ENCODE measurements around the gene USP16.

DNA sequence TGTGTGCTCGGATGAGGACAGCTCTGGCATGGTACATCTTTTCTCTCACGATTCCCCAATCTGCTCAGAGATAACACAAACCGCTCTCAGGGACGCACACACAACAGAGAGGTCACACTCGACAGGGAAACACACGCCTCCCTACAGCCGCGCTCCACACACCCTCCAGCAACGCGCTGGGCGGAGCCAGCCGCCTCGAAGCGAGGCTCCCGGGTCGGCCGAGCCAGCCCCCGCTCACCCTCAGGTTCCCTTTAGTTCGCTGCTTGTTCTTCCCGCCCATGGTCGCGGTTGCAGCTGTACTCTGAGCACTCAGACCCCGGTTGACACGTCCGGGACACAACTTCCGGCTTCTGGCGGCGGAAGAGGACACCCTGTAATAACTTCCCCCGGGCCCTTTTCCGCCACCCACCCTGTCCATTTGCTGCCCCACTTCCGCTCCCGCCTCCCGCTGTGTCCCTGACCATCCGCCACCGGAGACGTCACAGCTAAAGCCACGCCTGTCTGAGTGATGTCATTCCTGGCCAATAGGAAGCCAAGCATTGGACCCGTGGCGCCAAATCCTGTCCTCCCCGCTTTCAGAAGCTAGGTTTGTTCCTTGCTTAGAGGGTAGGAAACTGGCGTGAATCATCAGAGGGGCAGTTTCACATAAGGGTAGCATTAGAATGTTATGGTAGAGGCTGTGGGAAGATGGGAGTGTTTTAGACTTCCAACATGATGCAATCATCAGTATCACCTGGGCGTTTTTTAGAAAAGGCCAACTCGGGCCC, 31.8 kb upstream of the USP16 start, which contains the start of gene LTN1:
- TF ChIP-seq, protein P1, sequence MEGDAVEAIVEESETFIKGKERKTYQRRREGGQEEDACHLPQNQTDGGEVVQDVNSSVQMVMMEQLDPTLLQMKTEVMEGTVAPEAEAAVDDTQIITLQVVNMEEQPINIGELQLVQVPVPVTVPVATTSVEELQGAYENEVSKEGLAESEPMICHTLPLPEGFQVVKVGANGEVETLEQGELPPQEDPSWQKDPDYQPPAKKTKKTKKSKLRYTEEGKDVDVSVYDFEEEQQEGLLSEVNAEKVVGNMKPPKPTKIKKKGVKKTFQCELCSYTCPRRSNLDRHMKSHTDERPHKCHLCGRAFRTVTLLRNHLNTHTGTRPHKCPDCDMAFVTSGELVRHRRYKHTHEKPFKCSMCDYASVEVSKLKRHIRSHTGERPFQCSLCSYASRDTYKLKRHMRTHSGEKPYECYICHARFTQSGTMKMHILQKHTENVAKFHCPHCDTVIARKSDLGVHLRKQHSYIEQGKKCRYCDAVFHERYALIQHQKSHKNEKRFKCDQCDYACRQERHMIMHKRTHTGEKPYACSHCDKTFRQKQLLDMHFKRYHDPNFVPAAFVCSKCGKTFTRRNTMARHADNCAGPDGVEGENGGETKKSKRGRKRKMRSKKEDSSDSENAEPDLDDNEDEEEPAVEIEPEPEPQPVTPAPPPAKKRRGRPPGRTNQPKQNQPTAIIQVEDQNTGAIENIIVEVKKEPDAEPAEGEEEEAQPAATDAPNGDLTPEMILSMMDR (IDR thresholded peaks at IDR 0.05), result no peak
- TF ChIP-seq, protein P2, sequence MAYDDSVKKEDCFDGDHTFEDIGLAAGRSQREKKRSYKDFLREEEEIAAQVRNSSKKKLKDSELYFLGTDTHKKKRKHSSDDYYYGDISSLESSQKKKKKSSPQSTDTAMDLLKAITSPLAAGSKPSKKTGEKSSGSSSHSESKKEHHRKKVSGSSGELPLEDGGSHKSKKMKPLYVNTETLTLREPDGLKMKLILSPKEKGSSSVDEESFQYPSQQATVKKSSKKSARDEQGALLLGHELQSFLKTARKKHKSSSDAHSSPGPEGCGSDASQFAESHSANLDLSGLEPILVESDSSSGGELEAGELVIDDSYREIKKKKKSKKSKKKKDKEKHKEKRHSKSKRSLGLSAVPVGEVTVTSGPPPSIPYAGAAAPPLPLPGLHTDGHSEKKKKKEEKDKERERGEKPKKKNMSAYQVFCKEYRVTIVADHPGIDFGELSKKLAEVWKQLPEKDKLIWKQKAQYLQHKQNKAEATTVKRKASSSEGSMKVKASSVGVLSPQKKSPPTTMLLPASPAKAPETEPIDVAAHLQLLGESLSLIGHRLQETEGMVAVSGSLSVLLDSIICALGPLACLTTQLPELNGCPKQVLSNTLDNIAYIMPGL (CRISPR knock-in tag; IDR thresholded peaks at IDR 0.05; ENCODE audit: borderline replicate concordance), result no peak
- TF ChIP-seq POLR2A (IDR thresholded peaks at IDR 0.05; ENCODE audit: low read length) (peak; percentile 21; the same call in 1 of the 2 replicates), SMC3 (IDR thresholded peaks at IDR 0.05) (no peak), ZC3H11A (IDR thresholded peaks at IDR 0.05) (no peak), KDM1A (IDR thresholded peaks at IDR 0.05; ENCODE audit: low read depth) (no peak), NR3C1 (IDR thresholded peaks at IDR 0.05) (no peak), ZNF302 (CRISPR knock-in tag; IDR thresholded peaks at IDR 0.05) (no peak), BHLHE40 (IDR thresholded peaks at IDR 0.05; ENCODE audit: low read depth, low read length) (no peak), RAD21 (conservative IDR thresholded peaks at IDR 0.05 in 1 of 2, IDR thresholded peaks at IDR 0.05 in 1 of 2) (no peak)
- TF ChIP-seq, protein P3, sequence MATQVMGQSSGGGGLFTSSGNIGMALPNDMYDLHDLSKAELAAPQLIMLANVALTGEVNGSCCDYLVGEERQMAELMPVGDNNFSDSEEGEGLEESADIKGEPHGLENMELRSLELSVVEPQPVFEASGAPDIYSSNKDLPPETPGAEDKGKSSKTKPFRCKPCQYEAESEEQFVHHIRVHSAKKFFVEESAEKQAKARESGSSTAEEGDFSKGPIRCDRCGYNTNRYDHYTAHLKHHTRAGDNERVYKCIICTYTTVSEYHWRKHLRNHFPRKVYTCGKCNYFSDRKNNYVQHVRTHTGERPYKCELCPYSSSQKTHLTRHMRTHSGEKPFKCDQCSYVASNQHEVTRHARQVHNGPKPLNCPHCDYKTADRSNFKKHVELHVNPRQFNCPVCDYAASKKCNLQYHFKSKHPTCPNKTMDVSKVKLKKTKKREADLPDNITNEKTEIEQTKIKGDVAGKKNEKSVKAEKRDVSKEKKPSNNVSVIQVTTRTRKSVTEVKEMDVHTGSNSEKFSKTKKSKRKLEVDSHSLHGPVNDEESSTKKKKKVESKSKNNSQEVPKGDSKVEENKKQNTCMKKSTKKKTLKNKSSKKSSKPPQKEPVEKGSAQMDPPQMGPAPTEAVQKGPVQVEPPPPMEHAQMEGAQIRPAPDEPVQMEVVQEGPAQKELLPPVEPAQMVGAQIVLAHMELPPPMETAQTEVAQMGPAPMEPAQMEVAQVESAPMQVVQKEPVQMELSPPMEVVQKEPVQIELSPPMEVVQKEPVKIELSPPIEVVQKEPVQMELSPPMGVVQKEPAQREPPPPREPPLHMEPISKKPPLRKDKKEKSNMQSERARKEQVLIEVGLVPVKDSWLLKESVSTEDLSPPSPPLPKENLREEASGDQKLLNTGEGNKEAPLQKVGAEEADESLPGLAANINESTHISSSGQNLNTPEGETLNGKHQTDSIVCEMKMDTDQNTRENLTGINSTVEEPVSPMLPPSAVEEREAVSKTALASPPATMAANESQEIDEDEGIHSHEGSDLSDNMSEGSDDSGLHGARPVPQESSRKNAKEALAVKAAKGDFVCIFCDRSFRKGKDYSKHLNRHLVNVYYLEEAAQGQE (IDR thresholded peaks at IDR 0.05), result no peak
- TF ChIP-seq, protein P4, sequence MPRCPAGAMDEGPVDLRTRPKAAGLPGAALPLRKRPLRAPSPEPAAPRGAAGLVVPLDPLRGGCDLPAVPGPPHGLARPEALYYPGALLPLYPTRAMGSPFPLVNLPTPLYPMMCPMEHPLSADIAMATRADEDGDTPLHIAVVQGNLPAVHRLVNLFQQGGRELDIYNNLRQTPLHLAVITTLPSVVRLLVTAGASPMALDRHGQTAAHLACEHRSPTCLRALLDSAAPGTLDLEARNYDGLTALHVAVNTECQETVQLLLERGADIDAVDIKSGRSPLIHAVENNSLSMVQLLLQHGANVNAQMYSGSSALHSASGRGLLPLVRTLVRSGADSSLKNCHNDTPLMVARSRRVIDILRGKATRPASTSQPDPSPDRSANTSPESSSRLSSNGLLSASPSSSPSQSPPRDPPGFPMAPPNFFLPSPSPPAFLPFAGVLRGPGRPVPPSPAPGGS (IDR thresholded peaks at IDR 0.05), result no peak
- TF ChIP-seq, protein P5, sequence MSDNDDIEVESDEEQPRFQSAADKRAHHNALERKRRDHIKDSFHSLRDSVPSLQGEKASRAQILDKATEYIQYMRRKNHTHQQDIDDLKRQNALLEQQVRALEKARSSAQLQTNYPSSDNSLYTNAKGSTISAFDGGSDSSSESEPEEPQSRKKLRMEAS (IDR thresholded peaks at IDR 0.05), result peak; percentile 55; the same call in 1 of the 2 replicates
